Measurements from ENCODE around the gene LTBP1.

GRCh38 chr2:33264766-33265165 is 318.0 kb downstream of the LTBP1 start:
- TF ChIP-seq CTCF (IDR thresholded peaks at IDR 0.05) (no peak), POLR2AphosphoS5 (IDR thresholded peaks at IDR 0.05) (no peak)
